Measurements from ENCODE around the gene RPTOR. TPM values are rescaled to one million over a fixed set of nuclear protein-coding genes. Genes with fewer than 3 reads are reported as not detected.
A peak's percentile ranks its signal among the peaks of the same experiment; 100 is the strongest.

Gene RPTOR
- total and polyA plus RNA-seq, 3 experiments from 2014 or later = 7.9 to 69.4 (median 63.9) TPM

GRCh38 chr17:80898716-80899115 lies 354.1 kb downstream of the RPTOR start:
- Mint-ChIP-seq H3K36me3 (peaks cover 0 to 60% (median 7%) of the 10 kb centered on the region in 3 donors), H3K27ac (peak overlapping the region in 1 of 8 donors; percentile 73), H3K4me1 (peaks cover 24 to 47% (median 44%) of the 10 kb centered on the region in 3 donors), H3K4me3 (no peak overlapping the region), H3K9me3 (no peaks in the 10 kb centered on the region), H3K27me3 (peaks cover 0 to 2% of the 10 kb centered on the region in 2 donors)
- H3K27me3 ChIP-seq (ENCODE audit: insufficient read depth, low read length, poor library complexity, severe bottlenecking) = no peaks in the 10 kb centered on the region
- ChIA-PET CTCF (interaction anchor here (0.7 to 2.1 kb wide), 7 partner anchors 11 to 323 kb away, joined by 3 to 6 read pairs (median 4); no protein-coding TSS in a partner anchor), POLR2A (interaction anchor here (0.7 to 1.1 kb wide), 2 partner anchors 116 to 443 kb away, joined by 3 to 4 read pairs; no protein-coding TSS in a partner anchor)
- no peaks in the 10 kb centered on the region for H3K9me3 ChIP-seq (ENCODE audit: low read length)
- DNase-seq = no peak
- no peaks in the 10 kb centered on the region for H3K4me1 ChIP-seq (ENCODE audit: insufficient read depth, low read length)
- H3K36me3 ChIP-seq (ENCODE audit: insufficient read depth, low read length) = peaks cover 11% of the 10 kb centered on the region
- H3K27ac ChIP-seq (ENCODE audit: low read depth, low read length) = no peak overlapping the region
- H3K4me3 ChIP-seq (ENCODE audit: low read length) = no peak overlapping the region

- CTCF ChIA-PET = interaction anchor here (0.7 to 2.1 kb wide), 11 partner anchors 8 to 324 kb away, joined by 3 to 6 read pairs (median 4); no protein-coding TSS in a partner anchor
- Mint-ChIP-seq H3K27ac (peak overlapping the region in 1 of 8 donors; percentile 24), H3K4me1 (peaks cover 19 to 37% (median 35%) of the 10 kb centered on the region in 3 donors), H3K27me3 (peaks cover 0 to 2% of the 10 kb centered on the region in 2 donors), H3K4me3 (no peak overlapping the region), H3K36me3 (peaks cover 0 to 58% (median 7%) of the 10 kb centered on the region in 3 donors), H3K9me3 (no peaks in the 10 kb centered on the region)
- Histone ChIP-seq H3K27me3 (ENCODE audit: insufficient read depth, low read length, poor library complexity, severe bottlenecking) (no peaks in the 10 kb centered on the region), H3K9me3 (ENCODE audit: low read length) (no peaks in the 10 kb centered on the region), H3K4me1 (ENCODE audit: insufficient read depth, low read length) (no peaks in the 10 kb centered on the region), H3K36me3 (ENCODE audit: insufficient read depth, low read length) (peaks cover 3% of the 10 kb centered on the region), H3K27ac (ENCODE audit: low read depth, low read length) (no peak overlapping the region), H3K4me3 (ENCODE audit: low read length) (no peak overlapping the region)
- POLR2A ChIA-PET = interaction anchor here (1.1 kb wide), 1 partner anchor 444 kb away, joined by 3 read pairs; no protein-coding TSS in a partner anchor
- peak; percentile 57 to 81 (median 66) for DNase-seq
Measured at GRCh38 chr17:80899402-80900268, 355.0 kb downstream of the RPTOR start.

GRCh38 chr17:80901319-80901718 lies 356.7 kb downstream of the RPTOR start:
- no peaks in the 10 kb centered on the region for H3K27me3 ChIP-seq (ENCODE audit: insufficient read depth, low read length, poor library complexity, severe bottlenecking)
- H3K27ac ChIP-seq (ENCODE audit: low read depth, low read length) = no peak overlapping the region
- H3K4me1 ChIP-seq (ENCODE audit: insufficient read depth, low read length) = no peaks in the 10 kb centered on the region
- Mint-ChIP-seq H3K4me3 (peak overlapping the region in 2 of 7 donors; percentile 5 to 49), H3K9me3 (no peaks in the 10 kb centered on the region), H3K36me3 (peaks cover 0 to 53% (median 5%) of the 10 kb centered on the region in 3 donors), H3K27me3 (no peaks in the 10 kb centered on the region), H3K27ac (peak overlapping the region in 5 of 8 donors; percentile 12 to 75 (median 47)), H3K4me1 (peaks cover 14 to 25% (median 21%) of the 10 kb centered on the region in 3 donors)
- H3K36me3 ChIP-seq (ENCODE audit: insufficient read depth, low read length) = no peaks in the 10 kb centered on the region
- no peak for DNase-seq
- ChIA-PET CTCF (interaction anchor here (1.0 to 1.6 kb wide), 3 partner anchors 8 to 474 kb away, joined by 3 to 4 read pairs (median 3); no protein-coding TSS in a partner anchor), POLR2A (no interaction called here)
- no peaks in the 10 kb centered on the region for H3K9me3 ChIP-seq (ENCODE audit: low read length)
- H3K4me3 ChIP-seq (ENCODE audit: low read length) = no peak overlapping the region

GRCh38 chr17:80902197-80902962 lies 357.7 kb downstream of the RPTOR start:
- Histone ChIP-seq H3K4me3 (ENCODE audit: low read length) (no peak overlapping the region), H3K27ac (ENCODE audit: low read depth, low read length) (no peak overlapping the region), H3K9me3 (ENCODE audit: low read length) (no peaks in the 10 kb centered on the region), H3K27me3 (ENCODE audit: insufficient read depth, low read length, poor library complexity, severe bottlenecking) (no peaks in the 10 kb centered on the region), H3K36me3 (ENCODE audit: insufficient read depth, low read length) (no peaks in the 10 kb centered on the region), H3K4me1 (ENCODE audit: insufficient read depth, low read length) (no peaks in the 10 kb centered on the region)
- Mint-ChIP-seq H3K27me3 (no peaks in the 10 kb centered on the region), H3K27ac (peak overlapping the region in 1 of 8 donors; percentile 20), H3K4me3 (peak overlapping the region in 1 of 7 donors; percentile 41), H3K4me1 (peaks cover 14 to 25% (median 18%) of the 10 kb centered on the region in 3 donors), H3K36me3 (peaks cover 0 to 52% (median 2%) of the 10 kb centered on the region in 3 donors), H3K9me3 (no peaks in the 10 kb centered on the region)
- no peak for DNase-seq
- CTCF ChIA-PET = interaction anchor here (1.1 kb wide), 1 partner anchor 17 kb away, joined by 3 read pairs; no protein-coding TSS in a partner anchor
- POLR2A ChIA-PET = no interaction called here

- Histone ChIP-seq H3K27me3 (ENCODE audit: insufficient read depth, low read length, poor library complexity, severe bottlenecking) (no peaks in the 10 kb centered on the region), H3K36me3 (ENCODE audit: insufficient read depth, low read length) (peaks cover 1% of the 10 kb centered on the region), H3K4me3 (ENCODE audit: low read length) (no peak overlapping the region), H3K27ac (ENCODE audit: low read depth, low read length) (no peak overlapping the region), H3K9me3 (ENCODE audit: low read length) (no peaks in the 10 kb centered on the region), H3K4me1 (ENCODE audit: insufficient read depth, low read length) (no peaks in the 10 kb centered on the region)
- Mint-ChIP-seq H3K27me3 (no peaks in the 10 kb centered on the region), H3K36me3 (peaks cover 0 to 54% (median 2%) of the 10 kb centered on the region in 3 donors), H3K9me3 (no peaks in the 10 kb centered on the region), H3K4me3 (no peak overlapping the region), H3K27ac (no peak overlapping the region), H3K4me1 (peaks cover 14 to 25% (median 18%) of the 10 kb centered on the region in 3 donors)
- CTCF ChIA-PET = interaction anchor here (1.1 kb wide), 1 partner anchor 17 kb away, joined by 3 read pairs; no protein-coding TSS in a partner anchor
- POLR2A ChIA-PET = no interaction called here
- no peak for DNase-seq
Measured at GRCh38 chr17:80902963-80903611, 358.4 kb downstream of the RPTOR start.

- Mint-ChIP-seq H3K27ac (no peak overlapping the region), H3K27me3 (no peaks in the 10 kb centered on the region), H3K4me3 (no peak overlapping the region), H3K4me1 (peaks cover 14 to 21% (median 18%) of the 10 kb centered on the region in 3 donors), H3K36me3 (peaks cover 0 to 58% (median 2%) of the 10 kb centered on the region in 3 donors), H3K9me3 (no peaks in the 10 kb centered on the region)
- H3K4me1 ChIP-seq (ENCODE audit: insufficient read depth, low read length) = no peaks in the 10 kb centered on the region
- H3K27me3 ChIP-seq (ENCODE audit: insufficient read depth, low read length, poor library complexity, severe bottlenecking) = no peaks in the 10 kb centered on the region
- H3K27ac ChIP-seq (ENCODE audit: low read depth, low read length) = no peak overlapping the region
- ChIA-PET POLR2A (no interaction called here), CTCF (interaction anchor here (1.0 kb wide), 1 partner anchor 477 kb away, joined by 3 read pairs; no protein-coding TSS in a partner anchor)
- no peak overlapping the region for H3K4me3 ChIP-seq (ENCODE audit: low read length)
- no peaks in the 10 kb centered on the region for H3K9me3 ChIP-seq (ENCODE audit: low read length)
- peaks cover 6% of the 10 kb centered on the region for H3K36me3 ChIP-seq (ENCODE audit: insufficient read depth, low read length)
- no peak for DNase-seq
Measured at GRCh38 chr17:80904036-80904753, 359.6 kb downstream of the RPTOR start.

Measured in CD8-positive, alpha-beta memory T cell (primary cell).